ENCODE results near the gene BLOC1S3. TPM values are rescaled to one million over a fixed set of nuclear protein-coding genes. Genes with fewer than 3 reads are reported as not detected.
A peak's percentile ranks its signal among the peaks of the same experiment; 100 is the strongest.
"Not testable (repeated sequence)": the region's sequence is repeated elsewhere in the genome, so short reads cannot be mapped to it uniquely, and the experiment has no call there.

BLOC1S3 gene
- total RNA-seq, 1 donor from 2014 or later, result 15.9 TPM

DNA sequence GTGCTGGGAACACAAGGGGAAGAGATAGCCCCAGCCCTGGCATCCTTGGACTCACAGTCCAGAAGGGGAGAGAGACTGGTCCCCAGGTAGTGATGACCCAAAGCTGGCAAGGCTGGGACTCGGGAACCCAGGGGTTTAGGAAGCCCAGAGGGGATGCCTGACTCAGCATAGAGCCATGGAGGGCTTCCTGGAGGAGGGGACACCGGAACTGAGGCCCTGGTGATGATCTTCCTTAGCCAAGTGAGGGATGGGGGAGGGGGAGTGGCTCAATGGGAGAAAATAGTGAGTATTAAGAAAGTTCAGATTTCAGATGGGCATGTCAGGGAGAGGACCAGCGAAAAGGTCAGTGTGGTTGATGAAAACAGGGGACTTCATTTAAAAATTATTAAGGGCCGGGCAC is 39.8 kb downstream of the BLOC1S3 start:
- peaks cover 21% of the 10 kb centered on the region for H3K4me1 ChIP-seq
- DNase-seq (no peak), ATAC-seq (no peak)
- TF ChIP-seq, protein P1, sequence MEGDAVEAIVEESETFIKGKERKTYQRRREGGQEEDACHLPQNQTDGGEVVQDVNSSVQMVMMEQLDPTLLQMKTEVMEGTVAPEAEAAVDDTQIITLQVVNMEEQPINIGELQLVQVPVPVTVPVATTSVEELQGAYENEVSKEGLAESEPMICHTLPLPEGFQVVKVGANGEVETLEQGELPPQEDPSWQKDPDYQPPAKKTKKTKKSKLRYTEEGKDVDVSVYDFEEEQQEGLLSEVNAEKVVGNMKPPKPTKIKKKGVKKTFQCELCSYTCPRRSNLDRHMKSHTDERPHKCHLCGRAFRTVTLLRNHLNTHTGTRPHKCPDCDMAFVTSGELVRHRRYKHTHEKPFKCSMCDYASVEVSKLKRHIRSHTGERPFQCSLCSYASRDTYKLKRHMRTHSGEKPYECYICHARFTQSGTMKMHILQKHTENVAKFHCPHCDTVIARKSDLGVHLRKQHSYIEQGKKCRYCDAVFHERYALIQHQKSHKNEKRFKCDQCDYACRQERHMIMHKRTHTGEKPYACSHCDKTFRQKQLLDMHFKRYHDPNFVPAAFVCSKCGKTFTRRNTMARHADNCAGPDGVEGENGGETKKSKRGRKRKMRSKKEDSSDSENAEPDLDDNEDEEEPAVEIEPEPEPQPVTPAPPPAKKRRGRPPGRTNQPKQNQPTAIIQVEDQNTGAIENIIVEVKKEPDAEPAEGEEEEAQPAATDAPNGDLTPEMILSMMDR (IDR thresholded peaks at IDR 0.05), result no peak
- intact Hi-C loops (cut with DNase I), result no loop called here
- no peaks in the 10 kb centered on the region for H3K9me3 ChIP-seq
- H3K4me3 ChIP-seq, result no peak overlapping the region
- peaks cover 34% of the 10 kb centered on the region for H3K27me3 ChIP-seq (ENCODE audit: low read depth)
- no peak overlapping the region for H3K27ac ChIP-seq
- H3K36me3 ChIP-seq, result no peaks in the 10 kb centered on the region

DNA sequence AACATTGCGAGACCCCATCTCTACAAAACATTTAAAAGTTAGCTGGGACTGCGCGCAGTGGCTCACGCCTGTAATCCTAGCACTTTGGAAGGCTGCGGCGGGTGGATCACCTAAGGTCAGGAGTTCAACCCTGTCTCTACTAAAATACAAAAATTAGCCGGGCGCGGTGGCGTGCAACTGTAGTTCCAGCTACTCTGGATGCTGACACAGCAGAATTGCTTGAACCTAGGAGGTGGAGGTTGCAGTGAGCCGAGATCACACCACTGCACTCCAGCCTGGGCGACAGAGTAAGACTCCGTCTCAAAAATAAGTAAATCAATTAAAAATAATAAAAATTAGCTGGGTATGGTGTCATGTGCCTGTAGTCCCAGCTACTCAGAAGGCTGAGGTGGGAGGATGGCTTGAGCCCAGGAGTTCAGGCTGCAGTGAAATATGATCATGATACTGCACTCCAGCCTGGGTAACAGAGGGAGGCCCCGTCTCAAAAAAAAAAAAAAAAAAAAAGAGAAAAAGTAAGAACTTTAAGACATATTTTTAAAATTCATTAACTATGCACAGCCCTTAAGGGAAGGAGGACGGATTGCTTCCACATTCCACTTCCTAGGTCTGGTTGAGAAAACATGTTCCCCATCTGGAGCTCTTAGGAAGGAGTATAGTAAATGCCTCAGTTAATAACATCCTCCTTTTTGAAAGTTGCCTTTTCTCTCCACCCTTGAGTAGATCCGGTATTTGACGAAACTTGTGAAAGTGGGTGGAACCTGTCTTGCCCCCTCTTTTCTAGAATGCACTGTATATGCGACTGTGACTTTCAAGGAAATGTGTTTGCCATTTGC is 40.5 kb downstream of the BLOC1S3 start:
- Histone ChIP-seq H3K4me3 (no peak overlapping the region), H3K36me3 (no peaks in the 10 kb centered on the region), H3K4me1 (peaks cover 21% of the 10 kb centered on the region), H3K27ac (no peak overlapping the region), H3K27me3 (ENCODE audit: low read depth) (peaks cover 34% of the 10 kb centered on the region), H3K9me3 (no peaks in the 10 kb centered on the region)
- DNase-seq, result no peak
- TF ChIP-seq, protein P1 (IDR thresholded peaks at IDR 0.05), result no peak
- no peak for ATAC-seq
- intact Hi-C loops (cut with DNase I), result no loop called here

DNA sequence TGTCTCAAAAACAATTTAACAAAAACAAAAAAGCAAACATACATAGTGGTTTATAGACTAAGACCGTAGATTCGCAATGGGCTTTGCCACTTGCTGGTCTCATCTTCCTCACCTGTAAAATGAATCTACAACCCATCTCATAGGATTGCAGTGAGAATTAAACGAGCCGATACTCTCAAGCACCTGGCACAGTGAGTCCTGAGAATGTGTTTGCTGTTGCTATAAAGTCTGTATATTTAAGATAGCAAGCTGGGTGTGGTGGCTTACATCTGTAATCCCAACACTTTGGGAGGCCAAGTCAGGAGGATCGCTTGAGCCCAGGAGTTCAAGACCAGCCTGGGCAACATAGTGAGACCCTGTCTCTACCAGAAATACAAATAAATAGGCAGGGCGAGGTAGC is 44.1 kb downstream of the BLOC1S3 start:
- no peak overlapping the region for H3K4me3 ChIP-seq
- DNase-seq, result no peak
- ATAC-seq, result no peak
- H3K27ac ChIP-seq, result no peak overlapping the region
- intact Hi-C loops (cut with DNase I), result no loop called here
- H3K4me1 ChIP-seq, result no peaks in the 10 kb centered on the region
- TF ChIP-seq, protein P1 (IDR thresholded peaks at IDR 0.05), result no peak
- no peaks in the 10 kb centered on the region for H3K36me3 ChIP-seq
- H3K27me3 ChIP-seq (ENCODE audit: low read depth), result peaks cover 5% of the 10 kb centered on the region
- H3K9me3 ChIP-seq, result no peaks in the 10 kb centered on the region

DNA sequence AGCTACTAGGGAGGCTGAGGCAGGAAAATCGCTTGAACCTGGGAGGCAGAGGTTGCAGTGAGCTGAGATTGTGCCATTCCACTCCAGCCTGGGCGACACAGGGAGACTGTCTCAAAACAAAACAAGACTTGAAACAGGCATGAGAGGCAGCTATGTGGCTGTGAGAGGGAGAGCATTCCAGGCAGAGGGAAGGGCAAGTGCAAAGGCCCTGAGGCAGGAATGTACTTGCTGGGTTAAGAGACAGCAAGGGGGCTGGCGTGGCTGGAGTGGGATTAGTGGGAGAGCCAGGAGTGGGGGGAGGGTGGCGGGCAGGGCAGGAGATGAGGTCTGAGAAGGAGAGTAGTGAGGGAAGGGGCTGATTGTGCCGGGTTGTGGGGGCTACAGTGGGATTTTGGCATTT is 45.3 kb downstream of the BLOC1S3 start:
- ATAC-seq, result no peak
- TF ChIP-seq, protein P1 (IDR thresholded peaks at IDR 0.05), result no peak
- Histone ChIP-seq H3K27me3 (ENCODE audit: low read depth) (peaks cover 3% of the 10 kb centered on the region), H3K27ac (no peak overlapping the region), H3K36me3 (no peaks in the 10 kb centered on the region), H3K4me3 (no peak overlapping the region), H3K4me1 (no peaks in the 10 kb centered on the region), H3K9me3 (no peaks in the 10 kb centered on the region)
- intact Hi-C loops (cut with DNase I), result no loop called here
- DNase-seq, result no peak

DNA sequence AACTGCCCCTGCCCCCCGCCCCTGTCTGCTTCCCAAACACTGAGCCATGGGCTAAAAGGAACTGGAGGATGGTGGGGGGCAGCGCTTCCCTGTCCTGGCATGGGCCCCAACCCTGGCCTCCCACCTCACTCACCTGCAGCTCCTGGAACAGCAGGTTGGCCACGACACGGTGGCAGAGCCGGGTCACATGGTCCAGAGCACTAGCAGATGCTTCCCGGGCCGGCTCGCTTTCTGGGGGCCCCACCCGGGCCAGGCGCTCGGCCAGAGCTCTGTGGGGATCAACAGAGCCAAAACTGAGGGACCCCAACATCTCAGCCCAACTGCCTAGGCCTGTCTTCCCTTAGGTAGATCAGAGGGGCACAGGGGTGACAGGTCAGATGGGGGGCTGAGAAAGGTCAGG is 46.1 kb downstream of the BLOC1S3 start:
- no peaks in the 10 kb centered on the region for H3K9me3 ChIP-seq
- TF ChIP-seq, protein P1 (IDR thresholded peaks at IDR 0.05), result no peak
- H3K27me3 ChIP-seq (ENCODE audit: low read depth), result no peaks in the 10 kb centered on the region
- peak in 1 of 2 donors; percentile 13 for ATAC-seq
- DNase-seq, result no peak
- no peaks in the 10 kb centered on the region for H3K4me1 ChIP-seq
- H3K4me3 ChIP-seq, result no peak overlapping the region
- no peak overlapping the region for H3K27ac ChIP-seq
- H3K36me3 ChIP-seq, result no peaks in the 10 kb centered on the region
- intact Hi-C loops (cut with DNase I), result no loop called here

DNA sequence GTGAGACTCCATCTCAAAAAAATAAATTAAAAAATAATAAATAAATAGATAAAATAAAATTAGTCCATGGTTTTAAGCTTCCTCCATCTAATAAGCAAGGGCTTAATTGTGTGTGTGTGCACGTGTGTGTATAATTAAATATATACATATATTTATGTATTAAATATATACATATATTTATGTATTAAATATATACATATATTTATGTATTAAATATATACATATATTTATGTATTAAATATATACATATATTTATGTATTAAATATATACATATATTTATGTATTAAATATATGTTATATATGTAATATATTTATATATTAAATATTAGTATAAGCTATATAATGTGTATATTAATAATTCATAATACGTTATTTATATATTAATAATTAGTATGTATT is 50.5 kb downstream of the BLOC1S3 start:
- H3K9me3 ChIP-seq; intact Hi-C loops (cut with DNase I); ATAC-seq; H3K27me3 ChIP-seq (ENCODE audit: low read depth); H3K4me3 ChIP-seq; H3K27ac ChIP-seq; H3K36me3 ChIP-seq; H3K4me1 ChIP-seq; DNase-seq: not testable (repeated sequence)
